IPS-15b (cell line): ENCODE data around the gene NOX3.
"Not testable (repeated sequence)": the region's sequence is repeated elsewhere in the genome, so short reads cannot be mapped to it uniquely, and the experiment has no call there.

Experiments used
- H3K27me3 ChIP-seq: one replicate; pipeline ENCODE4 v1.6.1; 2013; ENCODE audit warnings: low read length; ENCODE audit not compliant: control insufficient read depth, insufficient read depth
- H3K36me3 ChIP-seq: one replicate; pipeline ENCODE4 v1.6.1; 2013; ENCODE audit warnings: low read length; ENCODE audit not compliant: control insufficient read depth, insufficient read depth
- H3K4me1 ChIP-seq: one replicate; pipeline ENCODE4 v1.6.1; 2013; ENCODE audit warnings: mild to moderate bottlenecking, low read length; ENCODE audit not compliant: control insufficient read depth, insufficient read depth
- H3K4me3 ChIP-seq: one replicate; pipeline ENCODE4 v1.5.1; 2013; ENCODE audit warnings: low read depth, low read length
- H3K9ac ChIP-seq: one replicate; pipeline ENCODE4 v1.6.1; 2013; ENCODE audit warnings: low read depth, mild to moderate bottlenecking, low read length
- H3K9me3 ChIP-seq: one replicate; pipeline ENCODE4 v1.6.1; 2013; ENCODE audit warnings: mild to moderate bottlenecking, low read length; ENCODE audit not compliant: control insufficient read depth, insufficient read depth

NOX3 gene

DNA sequence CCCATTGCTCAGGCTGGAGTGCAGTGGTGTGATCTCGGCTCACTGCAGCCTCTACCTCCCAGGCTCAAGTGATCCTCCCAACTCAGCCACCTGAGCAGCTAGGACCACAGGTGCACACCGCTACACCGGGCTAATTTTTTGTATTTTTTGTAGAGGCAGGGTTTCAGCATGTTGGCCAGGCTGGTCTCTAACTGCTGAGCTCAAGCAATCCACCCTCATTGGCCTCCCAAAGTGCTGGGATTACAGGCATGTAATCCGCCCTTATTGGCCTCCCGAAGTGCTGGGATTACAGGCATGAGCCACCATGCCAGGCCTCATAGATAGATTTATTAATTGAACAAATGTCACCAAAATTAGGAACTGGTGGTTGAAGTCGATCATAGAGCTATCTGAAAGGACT is 32.6 kb upstream of the NOX3 start:
- not testable (repeated sequence) for H3K9ac ChIP-seq, H3K36me3 ChIP-seq, H3K4me1 ChIP-seq, H3K9me3 ChIP-seq, H3K27me3 ChIP-seq, H3K4me3 ChIP-seq

DNA sequence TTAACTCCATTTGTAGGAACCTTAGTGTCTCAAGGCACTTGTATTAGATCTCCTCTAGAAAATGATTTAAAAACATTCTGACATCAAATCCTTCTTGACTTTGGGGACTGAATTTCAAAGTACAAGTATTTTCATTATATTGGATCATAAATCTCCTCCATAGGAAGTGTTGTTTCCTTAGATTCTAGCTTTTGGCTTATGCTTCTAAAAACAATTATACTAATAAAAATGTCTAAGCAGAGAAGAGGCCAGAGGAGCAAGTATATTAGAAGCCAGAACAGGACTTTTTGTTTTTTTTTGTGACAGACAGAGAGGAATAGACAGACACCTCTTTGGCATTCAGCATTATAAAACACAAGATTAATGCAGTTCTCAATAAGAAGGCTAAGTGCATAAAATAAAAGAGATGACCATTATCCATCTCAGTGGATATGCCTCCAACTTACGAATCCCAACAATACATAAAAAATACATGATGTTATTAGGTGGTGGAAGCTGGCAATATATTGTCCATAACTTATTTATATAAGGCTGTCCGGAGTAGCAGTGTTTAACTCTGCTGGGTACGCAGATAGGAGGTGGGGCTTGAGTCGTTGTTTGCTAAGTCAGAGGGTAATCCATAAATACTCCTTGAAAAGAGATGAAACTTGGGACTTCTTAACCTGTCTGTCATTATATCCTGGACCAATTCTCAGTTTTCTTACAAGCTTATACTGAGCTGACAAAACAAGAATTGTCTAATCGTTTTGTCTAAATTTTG is 31.9 kb upstream of the NOX3 start:
- H3K4me1 ChIP-seq = no peaks in the 10 kb centered on the region
- no peaks in the 10 kb centered on the region for H3K9me3 ChIP-seq
- no peaks in the 10 kb centered on the region for H3K27me3 ChIP-seq
- no peak overlapping the region for H3K4me3 ChIP-seq
- H3K9ac ChIP-seq = no peak overlapping the region
- no peaks in the 10 kb centered on the region for H3K36me3 ChIP-seq

DNA sequence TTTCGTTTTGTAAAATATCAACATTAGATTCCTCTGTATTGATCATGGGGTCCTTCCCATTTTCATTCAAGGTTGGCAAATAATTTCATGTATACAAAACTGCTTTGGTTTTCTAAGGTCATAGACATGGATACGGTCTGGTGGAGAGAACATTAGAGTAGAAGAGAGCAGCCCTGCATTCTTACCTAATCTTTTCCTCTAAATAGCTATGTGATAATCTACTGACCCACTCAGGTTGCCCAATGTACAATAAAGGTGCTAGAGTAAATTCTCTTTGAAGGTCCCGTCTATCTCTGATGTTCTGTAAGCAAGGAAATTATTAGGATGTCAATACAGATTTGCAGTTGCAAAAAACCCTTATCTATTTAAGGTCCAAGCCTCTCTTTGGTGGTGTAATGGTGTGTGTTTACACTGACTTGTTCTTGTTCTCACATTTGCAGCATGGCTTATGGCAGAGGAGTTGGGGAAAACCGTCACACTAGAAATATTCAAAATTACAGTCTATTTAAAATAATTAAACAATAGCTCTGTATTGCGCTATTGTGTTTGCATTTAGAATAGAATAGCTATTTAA is 31.2 kb upstream of the NOX3 start:
- no peaks in the 10 kb centered on the region for H3K27me3 ChIP-seq
- no peaks in the 10 kb centered on the region for H3K9me3 ChIP-seq
- H3K9ac ChIP-seq = no peak overlapping the region
- H3K36me3 ChIP-seq = no peaks in the 10 kb centered on the region
- no peak overlapping the region for H3K4me3 ChIP-seq
- no peaks in the 10 kb centered on the region for H3K4me1 ChIP-seq

DNA sequence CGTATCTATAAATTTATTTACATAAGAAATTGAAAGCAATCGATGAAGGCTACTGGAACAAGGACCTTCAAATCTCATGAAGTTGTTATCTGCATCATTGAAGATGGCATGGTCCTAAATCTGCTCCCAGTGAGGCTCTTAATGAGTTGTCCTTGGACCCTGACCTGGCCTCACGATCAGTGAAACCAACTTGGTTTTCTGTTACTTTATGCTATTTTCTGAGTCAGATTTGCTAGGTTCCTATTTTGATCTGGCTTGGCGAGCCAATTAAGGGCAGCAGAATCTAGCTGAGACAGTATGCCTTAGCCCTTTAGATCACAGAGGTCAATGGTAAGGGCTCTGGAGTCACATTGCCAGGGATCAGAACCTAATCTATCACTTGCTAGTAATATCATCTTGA is 30.1 kb upstream of the NOX3 start:
- Histone ChIP-seq H3K9me3 (no peaks in the 10 kb centered on the region), H3K27me3 (no peaks in the 10 kb centered on the region), H3K36me3 (no peaks in the 10 kb centered on the region), H3K4me1 (no peaks in the 10 kb centered on the region), H3K9ac (no peak overlapping the region), H3K4me3 (no peak overlapping the region)

DNA sequence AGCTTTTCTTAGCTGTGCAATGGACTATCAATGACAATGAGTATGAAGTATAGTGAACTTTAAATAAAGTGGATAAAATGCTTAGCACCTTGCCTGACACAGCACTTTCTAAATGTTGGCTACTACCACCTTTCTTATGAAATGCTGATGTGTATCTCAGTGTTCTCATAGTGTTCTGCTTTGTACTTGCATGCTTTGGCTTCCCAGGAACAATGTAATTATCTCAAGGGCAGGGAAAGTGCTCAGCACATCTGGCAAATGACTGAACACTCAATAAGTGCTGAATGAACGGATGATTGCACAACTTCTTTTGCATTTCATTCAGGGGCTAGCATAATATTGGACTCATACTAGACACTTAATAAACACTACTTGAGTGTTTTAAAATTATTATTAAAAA is 28.2 kb upstream of the NOX3 start:
- Histone ChIP-seq H3K4me3 (no peak overlapping the region), H3K36me3 (no peaks in the 10 kb centered on the region), H3K27me3 (no peaks in the 10 kb centered on the region), H3K9me3 (no peaks in the 10 kb centered on the region), H3K9ac (no peak overlapping the region), H3K4me1 (no peaks in the 10 kb centered on the region)

DNA sequence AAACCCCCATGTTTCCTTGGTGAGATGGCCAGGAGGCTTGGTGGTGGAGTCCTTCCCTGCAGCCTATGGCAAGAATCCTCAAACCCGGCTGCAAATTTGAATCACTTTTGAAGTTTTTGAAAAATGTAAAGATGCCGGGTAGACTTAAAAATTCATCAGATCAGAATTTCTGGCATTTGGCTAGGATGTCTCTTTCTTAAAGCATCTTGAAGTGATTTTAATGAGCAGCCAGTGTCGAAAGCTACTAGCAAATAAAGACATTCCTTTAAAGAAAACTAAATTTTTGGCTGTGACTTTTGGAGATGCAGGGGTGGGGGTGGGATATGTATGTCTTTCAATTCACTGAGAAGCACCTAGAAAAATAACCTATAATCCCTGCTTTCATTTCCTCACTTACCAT is 25.6 kb upstream of the NOX3 start:
- Histone ChIP-seq H3K36me3 (no peaks in the 10 kb centered on the region), H3K9me3 (no peaks in the 10 kb centered on the region), H3K9ac (no peak overlapping the region), H3K27me3 (no peaks in the 10 kb centered on the region), H3K4me1 (no peaks in the 10 kb centered on the region), H3K4me3 (no peak overlapping the region)

DNA sequence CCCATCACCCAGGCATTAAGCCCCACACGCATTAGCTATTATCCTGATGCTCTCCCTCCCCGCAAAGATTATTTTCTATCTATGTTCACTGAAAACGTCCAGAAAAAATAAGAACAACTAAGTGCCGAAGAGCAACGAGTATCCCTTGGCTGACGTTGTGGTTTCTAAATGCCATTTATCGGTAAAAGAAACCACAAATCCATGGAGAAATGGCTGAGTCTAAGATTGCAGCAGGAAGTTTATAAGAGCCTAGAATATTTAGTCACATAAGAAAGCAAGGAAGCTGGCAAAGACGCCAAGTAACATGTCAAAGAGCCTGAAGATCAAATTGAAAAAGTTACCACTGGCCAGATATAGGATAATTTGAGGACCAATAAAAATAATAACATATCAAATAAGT is 18.1 kb upstream of the NOX3 start:
- Histone ChIP-seq H3K36me3 (no peaks in the 10 kb centered on the region), H3K27me3 (no peaks in the 10 kb centered on the region), H3K9ac (no peak overlapping the region), H3K4me3 (no peak overlapping the region), H3K9me3 (no peaks in the 10 kb centered on the region), H3K4me1 (no peaks in the 10 kb centered on the region)

DNA sequence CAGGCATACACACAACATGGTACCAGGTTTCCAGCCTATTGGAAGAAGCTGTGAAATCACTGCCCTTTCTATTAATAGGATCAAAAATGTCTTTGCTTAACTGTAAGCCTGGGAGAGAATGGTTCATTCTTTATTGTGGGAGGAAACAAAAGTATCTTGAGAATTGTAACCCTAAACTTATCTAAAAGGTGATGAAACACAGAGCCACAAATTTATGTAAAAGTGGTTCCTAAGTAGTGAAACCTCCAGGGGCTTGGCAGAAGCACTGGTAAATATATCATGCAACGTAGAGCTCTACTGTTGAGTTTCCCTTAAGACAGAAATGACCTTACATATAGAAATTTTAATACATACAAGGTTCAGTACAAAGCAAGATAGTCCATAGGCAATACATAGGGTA is 17.2 kb upstream of the NOX3 start:
- Histone ChIP-seq H3K27me3 (no peaks in the 10 kb centered on the region), H3K9me3 (no peaks in the 10 kb centered on the region), H3K4me1 (no peaks in the 10 kb centered on the region), H3K36me3 (no peaks in the 10 kb centered on the region), H3K9ac (no peak overlapping the region), H3K4me3 (no peak overlapping the region)

DNA sequence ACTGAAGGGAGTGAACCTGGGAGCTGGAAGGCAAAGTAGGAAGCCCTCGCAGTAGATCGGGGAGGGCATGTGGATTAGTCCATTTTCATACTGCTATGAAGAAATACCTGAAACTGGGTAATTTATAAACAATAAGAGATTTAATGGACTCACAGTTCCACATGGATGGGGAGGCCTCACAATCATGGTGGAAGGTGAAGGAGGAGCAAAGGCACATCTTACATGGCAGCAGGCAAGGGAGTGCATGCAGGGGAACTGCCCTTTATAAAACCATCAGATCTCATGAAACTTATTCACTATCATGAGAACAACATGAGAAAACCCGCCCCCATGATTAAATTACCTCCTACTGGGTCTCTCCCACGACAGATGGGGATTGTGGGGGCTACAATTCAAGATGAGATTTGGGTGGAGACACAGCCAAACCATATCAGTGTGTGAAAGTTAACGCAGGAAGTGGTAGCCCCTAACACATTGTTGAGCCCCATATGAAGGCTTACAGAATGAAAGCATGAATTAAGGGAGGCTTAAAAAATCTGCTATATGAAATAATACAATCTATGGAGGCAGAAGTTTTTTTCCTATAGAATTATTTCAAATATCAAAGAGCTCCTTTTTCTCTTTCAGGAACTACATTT is 15.5 kb upstream of the NOX3 start:
- H3K4me1 ChIP-seq, H3K36me3 ChIP-seq, H3K9me3 ChIP-seq, H3K4me3 ChIP-seq, H3K27me3 ChIP-seq, H3K9ac ChIP-seq: not testable (repeated sequence)

DNA sequence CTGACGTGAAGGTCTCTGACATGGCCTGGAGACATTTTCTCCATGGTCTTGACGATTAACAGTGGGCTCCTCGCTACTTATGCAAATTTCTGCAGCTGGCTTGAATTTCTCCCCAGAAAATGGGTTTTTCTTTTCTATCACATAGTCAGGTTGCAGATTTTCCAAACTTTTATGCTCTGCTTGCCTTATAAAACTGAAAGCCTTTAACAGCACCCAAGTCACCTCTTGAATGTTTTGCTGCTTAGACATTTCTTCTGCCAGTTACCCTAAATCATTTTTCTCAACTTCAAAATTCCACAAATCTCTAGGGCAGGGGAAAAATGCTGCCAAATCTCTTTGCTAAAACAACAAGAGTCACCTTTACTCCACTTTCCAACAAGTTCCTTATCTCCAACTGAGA is 12.9 kb upstream of the NOX3 start:
- H3K27me3 ChIP-seq, H3K36me3 ChIP-seq, H3K4me3 ChIP-seq, H3K9me3 ChIP-seq, H3K4me1 ChIP-seq, H3K9ac ChIP-seq: not testable (repeated sequence)

DNA sequence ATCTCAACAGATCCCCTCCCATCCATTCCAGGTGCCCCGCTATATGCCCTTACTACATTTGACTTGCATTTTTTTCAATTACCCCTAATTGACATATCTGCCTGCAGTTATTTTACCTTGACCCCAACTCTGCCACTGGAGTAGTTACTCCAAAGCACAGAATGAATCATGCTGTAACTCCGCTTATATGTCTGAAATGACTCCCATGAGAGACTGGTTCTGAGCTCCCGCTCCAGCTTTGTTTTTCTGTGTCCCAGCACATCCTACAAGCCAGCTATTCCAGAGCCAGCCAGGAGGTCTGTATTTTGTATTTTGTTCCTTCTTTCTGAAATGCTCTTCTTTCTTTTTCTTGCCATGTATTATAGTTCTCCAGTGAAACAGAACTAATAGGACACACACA is 10.9 kb upstream of the NOX3 start:
- H3K9ac ChIP-seq = no peak overlapping the region
- no peaks in the 10 kb centered on the region for H3K27me3 ChIP-seq
- H3K4me1 ChIP-seq = peaks cover under 1% of the 10 kb centered on the region
- H3K4me3 ChIP-seq = no peak overlapping the region
- H3K36me3 ChIP-seq = no peaks in the 10 kb centered on the region
- H3K9me3 ChIP-seq = no peaks in the 10 kb centered on the region

DNA sequence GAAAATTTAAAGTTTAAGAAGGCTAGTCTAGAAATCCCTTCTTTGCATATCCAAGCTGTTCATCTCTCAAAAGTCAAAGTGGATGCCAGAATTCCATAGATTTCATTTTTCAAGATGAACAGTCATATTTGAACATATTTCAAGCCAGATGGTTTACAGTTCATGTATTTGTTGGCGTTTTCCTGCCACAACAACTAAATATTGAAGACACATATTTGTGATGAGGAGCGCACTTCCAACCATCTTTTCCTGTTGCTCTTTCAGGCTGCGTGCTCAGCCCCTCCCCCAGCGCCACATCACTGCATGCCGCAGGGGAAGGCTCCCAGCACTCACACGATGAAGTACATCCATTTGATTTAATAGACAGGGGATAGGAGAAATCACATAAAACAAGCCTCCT is 5.9 kb upstream of the NOX3 start:
- Histone ChIP-seq H3K27me3 (no peaks in the 10 kb centered on the region), H3K36me3 (no peaks in the 10 kb centered on the region), H3K9me3 (no peaks in the 10 kb centered on the region), H3K4me1 (peaks cover 3% of the 10 kb centered on the region), H3K4me3 (no peak overlapping the region), H3K9ac (no peak overlapping the region)
